Measurements from ENCODE around the gene ZAP70. TPM values are rescaled to one million over a fixed set of nuclear protein-coding genes. Genes with fewer than 3 reads are reported as not detected.
A peak's percentile ranks its signal among the peaks of the same experiment; 100 is the strongest.

Gene ZAP70
- total and polyA plus RNA-seq, 10 donors, result 35.2 to 96.1 (median 62.2) TPM

DNA sequence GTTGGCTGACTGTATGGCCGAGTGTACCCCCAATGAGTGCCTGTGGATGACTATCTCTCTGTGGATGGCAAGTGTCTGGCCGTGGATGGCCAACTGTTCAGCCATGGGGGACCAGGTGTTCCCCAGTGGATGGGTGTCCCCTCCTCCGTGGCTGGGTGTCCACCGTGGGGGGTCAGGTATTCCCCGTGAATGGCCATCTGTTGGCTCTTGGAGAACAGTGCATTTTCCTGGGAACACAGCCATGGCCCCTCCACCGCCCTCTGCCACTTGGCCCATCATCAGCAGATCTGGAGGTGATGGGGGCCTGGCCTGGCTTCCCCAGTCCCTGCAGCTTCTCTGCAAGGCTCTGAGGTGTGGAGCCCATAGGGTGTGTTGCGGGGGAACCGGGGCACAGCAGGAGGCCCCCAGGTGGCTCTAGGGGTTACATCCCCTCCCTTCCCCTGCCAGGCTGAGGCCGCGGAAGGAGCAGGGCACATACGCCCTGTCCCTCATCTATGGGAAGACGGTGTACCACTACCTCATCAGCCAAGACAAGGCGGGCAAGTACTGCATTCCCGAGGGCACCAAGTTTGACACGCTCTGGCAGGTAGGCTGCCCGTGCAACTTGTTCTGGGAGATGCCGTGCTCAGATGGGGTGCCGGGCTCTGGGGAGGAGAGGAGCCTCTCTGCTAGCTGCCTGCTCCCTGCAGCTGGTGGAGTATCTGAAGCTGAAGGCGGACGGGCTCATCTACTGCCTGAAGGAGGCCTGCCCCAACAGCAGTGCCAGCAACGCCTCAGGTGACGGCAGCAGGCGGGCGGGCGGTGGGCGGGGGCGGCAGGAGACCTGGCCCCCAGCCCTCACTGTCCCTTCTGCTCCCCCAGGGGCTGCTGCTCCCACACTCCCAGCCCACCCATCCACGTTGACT lies 19.3 kb downstream of the ZAP70 start:
- peaks cover 0 to 82% (median 9%) of the 10 kb centered on the region in 6 donors for H3K36me3 ChIP-seq
- 92 to 96% (median 94%) methylated on average over 18 to 28 of the region's 28 CpGs for WGBS, 5 donors
- peak; percentile 61 for DNase-seq

DNA sequence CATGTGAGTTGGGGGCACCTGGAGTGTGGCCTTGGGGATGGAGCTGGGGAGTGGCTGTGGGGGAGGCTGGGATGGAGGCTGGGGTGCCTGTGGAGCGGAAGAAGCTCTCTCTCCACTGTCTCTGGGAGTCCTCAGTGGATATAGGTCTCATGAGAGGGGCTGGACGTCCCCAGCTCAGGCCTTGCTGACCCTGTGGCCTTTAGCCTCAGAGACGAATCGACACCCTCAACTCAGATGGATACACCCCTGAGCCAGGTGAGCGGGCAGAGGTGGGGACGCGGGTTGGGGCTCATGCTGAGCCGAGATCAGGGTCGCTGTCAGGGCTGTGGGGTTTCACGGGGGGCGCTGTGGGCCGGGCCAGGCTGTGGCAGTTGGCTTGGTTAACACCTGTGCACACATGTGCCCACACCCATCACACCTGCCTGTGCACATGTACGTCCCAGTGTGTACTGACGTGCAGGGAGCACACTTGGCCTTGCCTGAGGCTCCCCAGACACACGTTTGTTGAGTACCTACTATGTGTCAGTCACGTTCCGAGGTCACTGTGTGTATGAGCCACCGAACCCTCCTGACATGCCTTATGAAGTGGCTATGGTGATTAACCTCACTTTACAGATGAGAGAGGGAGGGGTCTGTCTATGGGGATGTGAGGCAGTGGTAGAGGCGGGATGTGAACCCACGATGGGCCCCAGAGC lies 20.1 kb downstream of the ZAP70 start:
- WGBS, 5 donors, result 86 to 95% (median 87%) methylated on average over 8 to 20 of the region's 20 CpGs
- Histone ChIP-seq H3K9me3 (peaks cover 0 to 12% (median 9%) of the 10 kb centered on the region in 8 donors), H3K27me3 (replicated peaks in 1 of 7) (no peaks in the 10 kb centered on the region), H3K4me3 (no peak overlapping the region), H3K27ac (no peak overlapping the region), H3K4me1 (peaks cover 0 to 12% (median 0%) of the 10 kb centered on the region in 6 donors), H3K36me3 (peaks cover 0 to 90% (median 12%) of the 10 kb centered on the region in 6 donors)
- no peak for TF ChIP-seq POLR2AphosphoS5 (IDR thresholded peaks at IDR 0.05)
- TF ChIP-seq, protein P1, sequence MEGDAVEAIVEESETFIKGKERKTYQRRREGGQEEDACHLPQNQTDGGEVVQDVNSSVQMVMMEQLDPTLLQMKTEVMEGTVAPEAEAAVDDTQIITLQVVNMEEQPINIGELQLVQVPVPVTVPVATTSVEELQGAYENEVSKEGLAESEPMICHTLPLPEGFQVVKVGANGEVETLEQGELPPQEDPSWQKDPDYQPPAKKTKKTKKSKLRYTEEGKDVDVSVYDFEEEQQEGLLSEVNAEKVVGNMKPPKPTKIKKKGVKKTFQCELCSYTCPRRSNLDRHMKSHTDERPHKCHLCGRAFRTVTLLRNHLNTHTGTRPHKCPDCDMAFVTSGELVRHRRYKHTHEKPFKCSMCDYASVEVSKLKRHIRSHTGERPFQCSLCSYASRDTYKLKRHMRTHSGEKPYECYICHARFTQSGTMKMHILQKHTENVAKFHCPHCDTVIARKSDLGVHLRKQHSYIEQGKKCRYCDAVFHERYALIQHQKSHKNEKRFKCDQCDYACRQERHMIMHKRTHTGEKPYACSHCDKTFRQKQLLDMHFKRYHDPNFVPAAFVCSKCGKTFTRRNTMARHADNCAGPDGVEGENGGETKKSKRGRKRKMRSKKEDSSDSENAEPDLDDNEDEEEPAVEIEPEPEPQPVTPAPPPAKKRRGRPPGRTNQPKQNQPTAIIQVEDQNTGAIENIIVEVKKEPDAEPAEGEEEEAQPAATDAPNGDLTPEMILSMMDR (IDR thresholded peaks at IDR 0.05 in 8 of 11, conservative IDR thresholded peaks at IDR 0.05 in 3 of 11), result no peak
- no peak for TF ChIP-seq POLR2A (IDR thresholded peaks at IDR 0.05)
- DNase-seq, result peak; percentile 66
- intact Hi-C loops (cut with DNase I; ENCODE audit: low total_unique reads), result no loop called here

More for the DNA sequence above, 19.3 kb downstream of the ZAP70 start:
- intact Hi-C loops (cut with DNase I; ENCODE audit: low total_unique reads), result no loop called here
- Histone ChIP-seq H3K9me3 (peaks cover 0 to 12% (median 9%) of the 10 kb centered on the region in 8 donors), H3K27me3 (replicated peaks in 1 of 7) (no peaks in the 10 kb centered on the region), H3K27ac (no peak overlapping the region), H3K4me1 (peaks cover 0 to 20% (median 0%) of the 10 kb centered on the region in 6 donors), H3K4me3 (no peak overlapping the region)
- TF ChIP-seq POLR2A (IDR thresholded peaks at IDR 0.05) (no peak), POLR2AphosphoS5 (IDR thresholded peaks at IDR 0.05) (no peak)
- TF ChIP-seq, protein P1 (IDR thresholded peaks at IDR 0.05 in 8 of 11, conservative IDR thresholded peaks at IDR 0.05 in 3 of 11), result no peak

DNA sequence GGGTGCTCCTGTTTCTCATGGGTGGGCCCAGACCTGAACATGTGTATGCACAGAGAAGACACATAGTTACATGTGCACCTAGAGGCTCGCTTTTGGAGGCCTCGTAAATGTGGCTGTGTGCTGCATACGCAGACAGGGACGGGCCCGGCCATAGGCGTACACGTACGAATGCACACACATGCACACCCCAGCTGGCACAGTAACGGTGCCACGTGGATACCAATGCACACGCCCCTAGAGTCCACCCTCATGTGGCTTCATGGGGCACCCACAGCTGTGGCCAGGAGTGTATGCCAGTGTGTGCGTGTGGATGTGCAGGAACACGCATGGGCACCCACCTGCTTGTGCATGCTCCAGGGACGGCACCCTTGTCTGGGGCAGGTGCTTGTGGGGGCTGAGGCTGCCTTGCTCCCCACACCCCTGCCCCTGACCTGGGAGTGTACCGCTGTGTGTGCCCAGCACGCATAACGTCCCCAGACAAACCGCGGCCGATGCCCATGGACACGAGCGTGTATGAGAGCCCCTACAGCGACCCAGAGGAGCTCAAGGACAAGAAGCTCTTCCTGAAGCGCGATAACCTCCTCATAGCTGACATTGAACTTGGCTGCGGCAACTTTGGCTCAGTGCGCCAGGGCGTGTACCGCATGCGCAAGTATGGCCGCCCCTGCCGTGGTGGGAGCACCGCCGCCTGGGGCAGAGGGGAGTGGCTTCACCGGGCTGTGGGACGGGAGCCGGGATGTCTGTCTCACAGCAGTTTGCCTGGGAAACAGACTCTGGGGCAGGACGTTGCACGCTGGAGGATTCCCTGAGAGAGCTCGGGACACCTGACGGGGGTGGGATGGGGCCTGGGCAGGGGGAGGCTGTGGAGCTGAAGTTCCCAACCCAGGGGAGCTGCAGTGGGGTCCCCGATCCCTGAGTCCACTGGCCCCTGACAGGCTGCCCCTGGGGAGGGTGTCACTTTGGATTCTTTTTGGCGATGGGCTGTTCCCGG lies 21.0 kb downstream of the ZAP70 start:
- TF ChIP-seq POLR2A (IDR thresholded peaks at IDR 0.05) (no peak), POLR2AphosphoS5 (IDR thresholded peaks at IDR 0.05) (peak in 1 of 3 donors; percentile 36)
- H3K36me3 ChIP-seq, result peaks cover 0 to 97% (median 15%) of the 10 kb centered on the region in 6 donors
- 91 to 97% (median 94%) methylated on average over 17 to 44 of the region's 44 CpGs for WGBS, 5 donors
- H3K27ac ChIP-seq, result no peak overlapping the region
- no peaks in the 10 kb centered on the region for H3K27me3 ChIP-seq (replicated peaks in 1 of 7)
- H3K4me1 ChIP-seq, result peaks cover 0 to 6% (median 0%) of the 10 kb centered on the region in 6 donors
- DNase-seq, result peak; percentile 72
- peaks cover 0 to 12% (median 9%) of the 10 kb centered on the region in 8 donors for H3K9me3 ChIP-seq
- no peak overlapping the region for H3K4me3 ChIP-seq
- intact Hi-C loops (cut with DNase I; ENCODE audit: low total_unique reads), result no loop called here

DNA sequence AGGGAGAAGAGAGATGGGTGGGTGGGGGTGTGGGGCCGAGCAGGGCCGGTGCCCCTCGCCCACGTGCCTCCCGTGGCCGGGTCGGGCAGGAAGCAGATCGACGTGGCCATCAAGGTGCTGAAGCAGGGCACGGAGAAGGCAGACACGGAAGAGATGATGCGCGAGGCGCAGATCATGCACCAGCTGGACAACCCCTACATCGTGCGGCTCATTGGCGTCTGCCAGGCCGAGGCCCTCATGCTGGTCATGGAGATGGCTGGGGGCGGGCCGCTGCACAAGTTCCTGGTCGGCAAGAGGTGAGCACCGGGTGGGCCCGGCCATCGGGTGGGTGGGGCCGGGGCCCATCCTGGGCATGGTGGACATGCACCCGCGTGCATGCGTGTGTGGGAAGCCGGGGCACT lies 21.8 kb downstream of the ZAP70 start:
- DNase-seq, result peak; percentile 76
- H3K27ac ChIP-seq, result no peak overlapping the region
- TF ChIP-seq POLR2AphosphoS5 (IDR thresholded peaks at IDR 0.05), result peak in 1 of 3 donors; percentile 30
- TF ChIP-seq, protein P1 (IDR thresholded peaks at IDR 0.05 in 8 of 11, conservative IDR thresholded peaks at IDR 0.05 in 3 of 11), result no peak
- no peak for TF ChIP-seq POLR2A (IDR thresholded peaks at IDR 0.05)
- peaks cover 0 to 6% (median 4%) of the 10 kb centered on the region in 8 donors for H3K9me3 ChIP-seq
- no peaks in the 10 kb centered on the region for H3K27me3 ChIP-seq (replicated peaks in 1 of 7)
- intact Hi-C loops (cut with DNase I; ENCODE audit: low total_unique reads), result no loop called here
- peaks cover 0 to 93% (median 15%) of the 10 kb centered on the region in 6 donors for H3K36me3 ChIP-seq
- no peak overlapping the region for H3K4me3 ChIP-seq
- WGBS, 5 donors, result 93 to 97% (median 95%) methylated on average over 15 to 29 of the region's 29 CpGs
- H3K4me1 ChIP-seq, result peaks cover 0 to 11% (median 0%) of the 10 kb centered on the region in 6 donors

Measured in spleen (tissue), 11 donors.